ENCODE results near the gene CACNA1C. TPM values are rescaled to one million over a fixed set of nuclear protein-coding genes. Genes with fewer than 3 reads are reported as not detected.

The CACNA1C gene
- total RNA-seq, 4 donors from 2014 or later, result 2.9 to 5.3 (median 4.3) TPM

GRCh38 chr12:2212971-2213869 is 160.4 kb downstream of the CACNA1C start:
- TF ChIP-seq, protein P1, sequence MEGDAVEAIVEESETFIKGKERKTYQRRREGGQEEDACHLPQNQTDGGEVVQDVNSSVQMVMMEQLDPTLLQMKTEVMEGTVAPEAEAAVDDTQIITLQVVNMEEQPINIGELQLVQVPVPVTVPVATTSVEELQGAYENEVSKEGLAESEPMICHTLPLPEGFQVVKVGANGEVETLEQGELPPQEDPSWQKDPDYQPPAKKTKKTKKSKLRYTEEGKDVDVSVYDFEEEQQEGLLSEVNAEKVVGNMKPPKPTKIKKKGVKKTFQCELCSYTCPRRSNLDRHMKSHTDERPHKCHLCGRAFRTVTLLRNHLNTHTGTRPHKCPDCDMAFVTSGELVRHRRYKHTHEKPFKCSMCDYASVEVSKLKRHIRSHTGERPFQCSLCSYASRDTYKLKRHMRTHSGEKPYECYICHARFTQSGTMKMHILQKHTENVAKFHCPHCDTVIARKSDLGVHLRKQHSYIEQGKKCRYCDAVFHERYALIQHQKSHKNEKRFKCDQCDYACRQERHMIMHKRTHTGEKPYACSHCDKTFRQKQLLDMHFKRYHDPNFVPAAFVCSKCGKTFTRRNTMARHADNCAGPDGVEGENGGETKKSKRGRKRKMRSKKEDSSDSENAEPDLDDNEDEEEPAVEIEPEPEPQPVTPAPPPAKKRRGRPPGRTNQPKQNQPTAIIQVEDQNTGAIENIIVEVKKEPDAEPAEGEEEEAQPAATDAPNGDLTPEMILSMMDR (IDR thresholded peaks at IDR 0.05; ENCODE audit: low read depth), result no peak

GRCh38 chr12:2214411-2214810 is 161.6 kb downstream of the CACNA1C start:
- TF ChIP-seq, protein P1 (IDR thresholded peaks at IDR 0.05; ENCODE audit: low read depth), result no peak

DNA sequence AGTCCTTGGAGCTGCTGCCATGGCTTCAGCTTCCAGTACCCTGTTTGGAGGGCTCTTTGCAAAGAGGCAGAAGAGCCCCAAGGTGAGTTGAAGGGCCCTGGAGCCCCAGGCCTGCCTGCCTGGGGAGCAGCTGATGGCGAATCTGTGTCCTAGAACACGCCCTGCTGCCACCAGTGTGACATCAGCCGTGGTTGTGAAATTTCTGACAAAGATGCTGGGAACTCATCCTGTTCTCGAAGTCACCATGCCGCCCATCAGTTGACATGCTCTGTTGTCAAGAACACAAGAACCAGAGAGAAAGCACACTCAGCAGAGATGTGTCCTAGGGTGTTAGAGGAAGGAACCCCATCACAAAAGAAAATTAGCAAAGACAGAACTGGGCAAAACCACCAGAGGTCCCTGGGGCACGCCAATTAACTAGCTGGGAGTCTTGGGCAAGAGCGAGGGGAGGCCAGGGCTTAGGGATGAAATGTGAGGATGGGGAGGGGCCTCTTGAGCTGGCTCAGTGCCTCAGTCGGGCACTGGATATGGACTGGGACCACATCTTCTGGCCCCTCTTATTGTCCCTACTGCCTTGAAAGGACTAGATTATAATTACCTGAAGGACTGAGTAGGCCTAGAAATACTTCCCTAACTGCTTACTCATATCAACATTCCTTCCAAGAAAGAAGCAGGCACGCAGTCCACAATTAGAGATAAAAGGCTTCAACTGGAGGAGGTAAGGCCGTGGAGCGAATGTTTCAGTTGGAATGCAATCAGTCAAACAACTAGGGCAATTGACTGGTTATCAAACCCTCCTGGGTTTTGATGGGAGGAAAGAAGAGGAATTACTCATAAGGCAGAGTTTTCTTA is 163.1 kb downstream of the CACNA1C start:
- TF ChIP-seq, protein P1 (IDR thresholded peaks at IDR 0.05; ENCODE audit: low read depth), result no peak

GRCh38 chr12:2218706-2219105 is 165.9 kb downstream of the CACNA1C start:
- TF ChIP-seq, protein P1 (IDR thresholded peaks at IDR 0.05; ENCODE audit: low read depth), result no peak

DNA sequence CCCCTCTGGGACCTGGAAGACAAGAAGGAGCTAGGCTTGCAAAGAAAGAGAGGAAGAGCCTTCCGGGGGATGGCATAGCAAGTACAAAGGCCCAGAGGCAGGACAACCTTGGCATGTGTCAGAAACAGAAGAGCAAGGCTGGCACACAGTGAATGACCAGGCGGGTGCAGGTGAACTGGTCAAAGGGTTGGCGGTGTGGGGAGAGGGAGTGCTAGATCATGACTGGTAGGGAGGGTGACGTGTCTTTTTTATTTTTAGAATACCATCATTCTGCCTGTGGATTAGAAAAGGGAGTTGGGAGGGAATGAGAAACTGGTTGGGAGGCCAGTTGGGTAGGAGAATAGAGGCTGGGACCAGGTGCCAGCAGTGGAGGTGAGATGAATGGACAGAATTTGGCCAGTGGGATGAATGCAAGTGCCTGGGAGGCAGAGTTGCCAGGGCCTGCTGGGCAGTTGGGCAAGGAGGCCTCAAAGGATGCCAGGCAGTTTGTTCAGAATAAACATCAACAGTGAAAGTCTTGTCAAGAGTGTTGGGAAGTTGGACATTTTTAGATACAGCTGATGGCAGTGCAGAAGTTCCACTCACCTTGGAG is 168.3 kb downstream of the CACNA1C start:
- TF ChIP-seq, protein P1 (IDR thresholded peaks at IDR 0.05; ENCODE audit: low read depth), result no peak

DNA sequence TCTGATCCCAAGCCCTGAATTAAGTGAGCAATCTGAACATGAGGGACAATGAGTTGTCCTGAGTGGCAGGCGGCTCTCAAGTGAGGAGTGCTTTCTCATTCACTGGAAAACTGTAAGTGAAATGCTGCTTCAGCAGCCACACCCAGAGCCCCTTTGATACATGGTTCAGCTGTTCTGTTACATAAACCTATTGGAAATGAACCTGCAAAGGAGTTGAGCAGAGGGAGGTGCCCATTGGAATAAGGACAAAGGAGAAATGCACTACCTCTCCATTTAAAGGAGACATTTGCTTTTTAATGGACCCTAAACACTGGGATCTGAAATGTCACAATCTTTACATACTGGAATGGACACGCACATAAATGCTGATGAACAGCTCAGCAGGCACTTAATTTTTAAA is 169.9 kb downstream of the CACNA1C start:
- TF ChIP-seq, protein P1 (IDR thresholded peaks at IDR 0.05; ENCODE audit: low read depth), result no peak
